ENCODE results near the gene RBM14. TPM values are rescaled to one million over a fixed set of nuclear protein-coding genes. Genes with fewer than 3 reads are reported as not detected.

Gene RBM14
- polyA plus RNA-seq, 1 donor (not counting 4 experiments of a cell fraction or from before 2014, with no cell fraction given) = 16.6 TPM

DNA sequence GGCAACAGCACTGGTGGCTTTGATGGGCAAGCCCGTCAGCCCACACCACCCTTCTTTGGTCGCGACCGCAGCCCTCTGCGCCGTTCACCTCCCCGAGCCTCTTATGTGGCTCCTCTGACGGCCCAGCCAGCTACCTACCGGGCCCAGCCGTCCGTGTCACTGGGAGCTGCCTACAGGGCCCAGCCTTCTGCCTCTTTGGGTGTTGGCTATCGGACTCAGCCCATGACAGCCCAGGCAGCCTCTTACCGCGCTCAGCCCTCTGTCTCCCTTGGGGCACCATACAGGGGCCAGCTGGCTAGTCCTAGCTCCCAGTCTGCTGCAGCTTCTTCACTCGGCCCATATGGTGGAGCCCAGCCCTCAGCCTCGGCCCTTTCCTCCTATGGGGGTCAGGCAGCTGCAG is 8.0 kb downstream of the RBM14 start:
- DNase-seq (ENCODE audit: low read depth, low spot score) (no peak), FAIRE-seq (no peak)
- H3K79me2 ChIP-seq (ENCODE audit: control insufficient read depth, insufficient read depth, low read length) = peaks cover 99% of the 10 kb centered on the region
- peaks cover 60% of the 10 kb centered on the region for H4K20me1 ChIP-seq (ENCODE audit: control insufficient read depth, extremely low read depth, insufficient read depth, low read length)
- H3K9me3 ChIP-seq (ENCODE audit: control insufficient read depth, low read depth, low read length) = no peaks in the 10 kb centered on the region
- no peak overlapping the region for H3K4me2 ChIP-seq (ENCODE audit: control insufficient read depth, extremely low read depth, insufficient read depth, low read depth, low read length)
- peaks cover 2% of the 10 kb centered on the region for H3K9me1 ChIP-seq (ENCODE audit: control insufficient read depth, extremely low read depth, insufficient read depth, low read length)
- peaks cover 5% of the 10 kb centered on the region for H3K4me1 ChIP-seq (ENCODE audit: control insufficient read depth, extremely low read depth, insufficient read depth, low read length)
- H3K27me3 ChIP-seq (ENCODE audit: control insufficient read depth, extremely low read depth, insufficient read depth, low read length) = no peaks in the 10 kb centered on the region
- TF ChIP-seq CTCF (optimal IDR thresholded peaks at IDR 0.05 in 1 of 3, IDR thresholded peaks at IDR 0.05 in 1 of 3, conservative IDR thresholded peaks at IDR 0.05 in 1 of 3; ENCODE audit: extremely low read depth in 1 of 3, insufficient read depth in 2 of 3, low read length in 3 of 3) (no peak), EZH2 (IDR thresholded peaks at IDR 0.05; ENCODE audit: low read length) (no peak)
- H3K4me3 ChIP-seq (ENCODE audit: control insufficient read depth in 2 of 3, extremely low read depth in 1 of 3, insufficient read depth in 2 of 3, low read depth in 1 of 3, low read length in 3 of 3) = no peak overlapping the region
- no peak overlapping the region for H2AFZ ChIP-seq (ENCODE audit: control insufficient read depth, low read length)
- dilution Hi-C loops (cut with MboI; ENCODE audit: extremely low pct_ligation_motif_present, low sequenced_read_pairs) = no loop called here
- H3K36me3 ChIP-seq (ENCODE audit: control insufficient read depth in 2 of 2, extremely low read depth in 1 of 2, insufficient read depth in 2 of 2, low read length in 2 of 2) = peaks cover 54 to 57% of the 10 kb centered on the region in 2 experiments
- no peak overlapping the region for H3K9ac ChIP-seq (ENCODE audit: control insufficient read depth, extremely low read depth, insufficient read depth, low read length)
- H3K27ac ChIP-seq (ENCODE audit: control insufficient read depth, insufficient read depth, low read length) = no peak overlapping the region

GRCh38 chr11:66625041-66625751 is 8.8 kb downstream of the RBM14 start:
- Histone ChIP-seq H3K4me2 (ENCODE audit: control insufficient read depth, extremely low read depth, insufficient read depth, low read depth, low read length) (no peak overlapping the region), H3K36me3 (ENCODE audit: control insufficient read depth in 2 of 2, extremely low read depth in 1 of 2, insufficient read depth in 2 of 2, low read length in 2 of 2) (peaks cover 59 to 61% of the 10 kb centered on the region in 2 experiments), H2AFZ (ENCODE audit: control insufficient read depth, low read length) (no peak overlapping the region), H3K27me3 (ENCODE audit: control insufficient read depth, extremely low read depth, insufficient read depth, low read length) (no peaks in the 10 kb centered on the region), H3K4me1 (ENCODE audit: control insufficient read depth, extremely low read depth, insufficient read depth, low read length) (no peaks in the 10 kb centered on the region), H3K27ac (ENCODE audit: control insufficient read depth, insufficient read depth, low read length) (no peak overlapping the region), H3K79me2 (ENCODE audit: control insufficient read depth, insufficient read depth, low read length) (peaks cover 100% of the 10 kb centered on the region), H3K9me1 (ENCODE audit: control insufficient read depth, extremely low read depth, insufficient read depth, low read length) (peaks cover 2% of the 10 kb centered on the region), H3K9ac (ENCODE audit: control insufficient read depth, extremely low read depth, insufficient read depth, low read length) (no peak overlapping the region), H4K20me1 (ENCODE audit: control insufficient read depth, extremely low read depth, insufficient read depth, low read length) (peaks cover 57% of the 10 kb centered on the region), H3K4me3 (ENCODE audit: control insufficient read depth in 2 of 3, extremely low read depth in 1 of 3, insufficient read depth in 2 of 3, low read depth in 1 of 3, low read length in 3 of 3) (no peak overlapping the region), H3K9me3 (ENCODE audit: control insufficient read depth, low read depth, low read length) (no peaks in the 10 kb centered on the region)
- no peak for TF ChIP-seq EZH2 (IDR thresholded peaks at IDR 0.05; ENCODE audit: low read length)
- no peak for TF ChIP-seq CTCF (optimal IDR thresholded peaks at IDR 0.05 in 1 of 3, IDR thresholded peaks at IDR 0.05 in 1 of 3, conservative IDR thresholded peaks at IDR 0.05 in 1 of 3; ENCODE audit: extremely low read depth in 1 of 3, insufficient read depth in 2 of 3, low read length in 3 of 3)
- dilution Hi-C loops (cut with MboI; ENCODE audit: extremely low pct_ligation_motif_present, low sequenced_read_pairs) = no loop called here
- DNase-seq (ENCODE audit: low read depth, low spot score) (no peak), FAIRE-seq (no peak)

Data from keratinocyte (primary cell).